SK-N-SH treated with all-trans-retinoic acid at 6 μM for 48 hours (cell line): ENCODE measurements around the gene INSYN2B.

Source experiments
- ATAC-seq: fragments of 200-7000 bp; cut with Tn5 transposase; 3 replicates; pipeline ENCODE4 v1.9.1; 2020; ENCODE audit warnings: mild to moderate bottlenecking, moderate library complexity
- ARNTL ChIP-seq: fragments of 450-650 bp; formaldehyde crosslinking; IDR thresholded peaks from 2 replicates; pipeline ENCODE4 v1.5.0; 2020; ENCODE audit warnings: low read depth, mild to moderate bottlenecking, moderate library complexity, borderline replicate concordance
- BACH2 ChIP-seq: fragments of 250-450 bp; sonication (Bioruptor Pico); IDR thresholded peaks from 2 replicates; pipeline ENCODE4 v1.9.0; 2021; ENCODE audit warnings: mild to moderate bottlenecking, borderline replicate concordance
- CREB5 ChIP-seq: fragments of 250-450 bp; sonication (Bioruptor Pico); IDR thresholded peaks from 2 replicates; pipeline ENCODE4 v1.5.1; 2020; ENCODE audit warnings: low read depth, mild to moderate bottlenecking, moderate library complexity
- CSDC2 ChIP-seq: fragments of 250-450 bp; sonication (Bioruptor Pico); IDR thresholded peaks from 2 replicates; pipeline ENCODE4 v1.5.0; 2020; ENCODE audit warnings: mild to moderate bottlenecking, moderate library complexity
- CSRNP3 ChIP-seq: fragments of 250-450 bp; sonication (Bioruptor Pico); IDR thresholded peaks from 2 replicates; pipeline ENCODE4 v1.5.1; 2021; ENCODE audit warnings: mild to moderate bottlenecking, moderate library complexity
- ESRRG ChIP-seq: fragments of 250-450 bp; sonication (Bioruptor Pico); IDR thresholded peaks from 2 replicates; pipeline ENCODE4 v1.6.1; 2021; ENCODE audit warnings: mild to moderate bottlenecking
- GLIS3 ChIP-seq: fragments of 250-450 bp; sonication (Bioruptor Pico); IDR thresholded peaks from 2 replicates; pipeline ENCODE4 v1.5.0; 2020; ENCODE audit warnings: mild to moderate bottlenecking, moderate library complexity
- OSR1 ChIP-seq: fragments of 250-450 bp; sonication (Bioruptor Pico); IDR thresholded peaks from 2 replicates; pipeline ENCODE4 v1.8.0; 2022; ENCODE audit warnings: moderate library complexity, mild to moderate bottlenecking, inconsistent platforms
- PATZ1 ChIP-seq: fragments of 250-450 bp; sonication (Bioruptor Pico); IDR thresholded peaks from 2 replicates; pipeline ENCODE4 v1.8.0; 2020; ENCODE audit warnings: mild to moderate bottlenecking, moderate library complexity, borderline replicate concordance
- PPARA ChIP-seq: fragments of 250-450 bp; sonication (Bioruptor Pico); IDR thresholded peaks from 2 replicates; pipeline ENCODE4 v1.5.0; 2020; ENCODE audit warnings: mild to moderate bottlenecking, borderline replicate concordance
- RARB ChIP-seq: fragments of 250-450 bp; sonication (Bioruptor Pico); IDR thresholded peaks from 2 replicates; pipeline ENCODE4 v1.8.0; 2021; ENCODE audit warnings: mild to moderate bottlenecking, moderate library complexity
- SNAI2 ChIP-seq: fragments of 250-450 bp; sonication (Bioruptor Pico); IDR thresholded peaks from 2 replicates; pipeline ENCODE4 v1.5.0; 2020; ENCODE audit warnings: mild to moderate bottlenecking, moderate library complexity
- TCF4 ChIP-seq: fragments of 250-450 bp; sonication (Bioruptor Pico); IDR thresholded peaks from 2 replicates; pipeline ENCODE4 v1.8.0; 2021; ENCODE audit warnings: mild to moderate bottlenecking, moderate library complexity, borderline replicate concordance
- TOX ChIP-seq: fragments of 250-450 bp; sonication (Bioruptor Pico); IDR thresholded peaks from 2 replicates; pipeline ENCODE4 v1.8.0; 2021; ENCODE audit warnings: mild to moderate bottlenecking, moderate library complexity, borderline replicate concordance
- ZC3H10 ChIP-seq: fragments of 250-450 bp; sonication (Bioruptor Pico); IDR thresholded peaks from 2 replicates; pipeline ENCODE4 v1.5.1; 2021; ENCODE audit warnings: mild to moderate bottlenecking, moderate library complexity
- ZFP3 ChIP-seq: fragments of 250-450 bp; sonication (Bioruptor Pico); IDR thresholded peaks from 2 replicates; pipeline ENCODE4 v1.5.0; 2020; ENCODE audit warnings: mild to moderate bottlenecking, moderate library complexity
- ZFP30 ChIP-seq: fragments of 450-650 bp; formaldehyde crosslinking; IDR thresholded peaks from 2 replicates; pipeline ENCODE4 v1.5.0; 2022; ENCODE audit warnings: mild to moderate bottlenecking, moderate library complexity
- ZNF565 ChIP-seq: fragments of 450-650 bp; formaldehyde crosslinking; conservative IDR thresholded peaks from 2 replicates; pipeline ENCODE4 v1.5.0; 2020; ENCODE audit warnings: low read depth, mild to moderate bottlenecking, moderate library complexity
- ZNF70 ChIP-seq: fragments of 450-650 bp; formaldehyde crosslinking; IDR thresholded peaks from 2 replicates; pipeline ENCODE4 v1.5.0; 2020; ENCODE audit warnings: mild to moderate bottlenecking, moderate library complexity
- ZNF8 ChIP-seq: fragments of 450-650 bp; formaldehyde crosslinking; IDR thresholded peaks from 2 replicates; pipeline ENCODE4 v1.5.0; 2020; ENCODE audit warnings: mild to moderate bottlenecking, moderate library complexity

INSYN2B gene

DNA sequence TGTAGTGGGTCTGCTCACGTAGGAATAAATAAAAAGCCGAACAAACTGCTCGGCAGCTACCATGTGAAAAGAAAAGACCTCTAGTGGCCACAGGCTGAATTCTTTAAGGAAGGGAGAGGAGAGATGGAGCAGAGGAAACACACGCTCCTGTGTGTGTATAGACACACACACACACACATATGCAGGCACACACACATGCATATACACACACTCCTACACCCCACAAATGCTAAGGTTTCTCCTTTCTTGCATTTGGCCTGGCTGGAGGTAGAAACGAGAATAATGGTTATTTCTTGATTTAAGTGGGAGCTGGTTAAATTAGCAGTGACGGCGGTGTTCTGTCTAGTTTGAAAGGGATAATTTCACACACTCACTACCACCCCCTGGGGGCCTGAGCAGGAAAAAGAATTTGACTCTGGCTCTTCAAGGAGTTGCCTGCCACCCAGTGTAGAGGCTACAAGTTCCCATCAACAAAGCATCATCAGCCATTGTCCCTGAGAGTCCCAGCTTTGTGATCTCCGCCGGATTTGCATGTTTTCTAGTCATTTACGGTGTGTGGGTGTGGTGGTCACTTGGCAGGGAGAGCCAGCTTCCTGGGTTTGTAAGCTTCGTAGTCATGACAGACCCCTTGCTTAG is at the start of gene INSYN2B:
TSS of gene INSYN2B (minus strand) at position 78 of the 636 bp plus-strand sequence. CDS start 96,597 bp downstream, outside the sequence.
- ATAC-seq = peak; percentile 80
- peak; percentile 57; the same call in 1 of the 2 replicates for TF ChIP-seq ZFP3 (CRISPR knock-in tag)
- no peak for TF ChIP-seq CREB5 (CRISPR knock-in tag)

DNA sequence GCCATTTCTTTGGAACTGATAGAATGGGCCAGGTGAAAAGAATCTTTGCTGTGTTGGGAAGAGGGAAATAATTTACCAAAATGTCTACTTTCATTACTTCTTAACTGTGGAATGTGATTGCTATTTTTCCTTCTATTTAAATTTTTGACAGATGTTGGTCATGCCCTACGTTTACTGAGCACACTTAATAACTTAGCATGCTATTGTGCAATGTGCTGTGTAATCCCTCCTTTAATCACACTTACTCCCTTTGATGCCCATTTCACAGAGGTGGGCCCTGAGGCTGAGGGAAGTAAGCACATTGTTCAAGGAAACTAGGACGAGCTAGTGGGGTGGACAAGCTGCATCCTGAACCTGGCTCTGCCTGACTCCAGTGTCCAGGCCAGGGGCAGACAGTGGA is 47.8 kb upstream of the INSYN2B start:
- no peak for ATAC-seq
- TF ChIP-seq ZNF8 (CRISPR knock-in tag) = no peak
- TF ChIP-seq ZNF70 (CRISPR knock-in tag) = no peak

DNA sequence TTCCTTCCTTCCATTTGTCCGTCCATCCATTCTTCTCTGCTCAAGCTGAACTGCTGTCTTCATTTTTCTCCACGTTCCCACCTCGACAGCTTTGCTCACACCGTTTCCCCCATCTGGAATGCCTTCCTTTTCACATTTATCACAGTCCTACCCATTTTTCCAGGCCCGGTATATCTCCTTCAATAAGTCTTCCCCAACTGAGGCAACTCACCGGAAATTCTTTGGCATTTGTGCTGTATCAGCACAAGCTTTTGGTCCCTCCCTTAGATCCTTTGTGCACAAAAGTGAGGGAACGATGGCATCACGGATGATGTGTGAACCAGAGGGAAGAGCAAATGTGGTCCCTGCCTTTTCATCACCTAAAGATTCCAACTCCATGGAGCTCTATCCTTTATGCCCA is 45.6 kb upstream of the INSYN2B start:
- no peak for ATAC-seq

DNA sequence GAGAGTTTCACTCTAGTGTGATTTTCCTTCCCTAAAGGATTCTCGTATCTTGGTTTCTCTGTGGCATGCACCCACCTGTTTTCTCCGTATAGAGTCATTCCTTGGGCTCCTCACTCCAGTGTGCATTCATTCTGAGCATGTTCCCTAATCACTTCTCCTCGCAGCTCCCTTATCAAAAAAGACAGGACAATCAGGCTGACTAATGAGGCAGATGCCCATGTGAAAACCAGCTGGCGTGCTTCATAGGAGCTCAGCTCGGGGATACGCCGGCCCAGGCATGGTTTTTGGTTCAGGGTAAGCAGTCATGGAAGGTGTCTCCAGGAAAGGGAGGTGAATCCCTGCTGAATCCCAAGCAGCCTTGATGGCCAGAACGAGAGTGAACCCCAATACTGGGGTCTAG is 41.2 kb upstream of the INSYN2B start:
- no peak for ATAC-seq
- TF ChIP-seq OSR1 (CRISPR knock-in tag) = no peak
- no peak for TF ChIP-seq SNAI2 (CRISPR knock-in tag)
- no peak for TF ChIP-seq ZFP3 (CRISPR knock-in tag)
- TF ChIP-seq ESRRG (CRISPR knock-in tag) = no peak
- no peak for TF ChIP-seq ARNTL (CRISPR knock-in tag)
- TF ChIP-seq TOX (CRISPR knock-in tag) = no peak
- TF ChIP-seq ZFP30 (CRISPR knock-in tag) = no peak
- TF ChIP-seq PPARA (CRISPR knock-in tag) = no peak
- TF ChIP-seq ZNF565 (CRISPR knock-in tag) = no peak
- no peak for TF ChIP-seq PATZ1 (CRISPR knock-in tag)
- no peak for TF ChIP-seq GLIS3
- no peak for TF ChIP-seq ZNF70 (CRISPR knock-in tag)
- no peak for TF ChIP-seq CSRNP3 (CRISPR knock-in tag)
- TF ChIP-seq, all 23 proteins: peak for 0

More for the DNA sequence above, 45.6 kb upstream of the INSYN2B start:
- TF ChIP-seq ZNF8 (CRISPR knock-in tag) = no peak
- no peak for TF ChIP-seq TOX (CRISPR knock-in tag)
- TF ChIP-seq TCF4 (CRISPR knock-in tag) = no peak
- no peak for TF ChIP-seq BACH2 (CRISPR knock-in tag)
- TF ChIP-seq SNAI2 (CRISPR knock-in tag) = no peak

- ATAC-seq = no peak
- no peak for TF ChIP-seq CSRNP3 (CRISPR knock-in tag)
- TF ChIP-seq RARB (CRISPR knock-in tag) = no peak
- no peak for TF ChIP-seq TCF4 (CRISPR knock-in tag)
- TF ChIP-seq ZFP3 (CRISPR knock-in tag) = no peak
- TF ChIP-seq SNAI2 (CRISPR knock-in tag) = no peak
- TF ChIP-seq CREB5 (CRISPR knock-in tag) = no peak
- no peak for TF ChIP-seq PATZ1 (CRISPR knock-in tag)
- no peak for TF ChIP-seq ZNF565 (CRISPR knock-in tag)
- no peak for TF ChIP-seq CSDC2 (CRISPR knock-in tag)
- TF ChIP-seq PPARA (CRISPR knock-in tag) = no peak
- TF ChIP-seq BACH2 (CRISPR knock-in tag) = no peak
- TF ChIP-seq ZC3H10 (CRISPR knock-in tag) = no peak
- no peak for TF ChIP-seq ESRRG (CRISPR knock-in tag)
Observed at GRCh38 chr5:170020423-170020822, 40.1 kb upstream of the INSYN2B start.
